Stimulated activated CD4-positive, alpha-beta T cell treated with anti-CD3 and anti-CD28 coated beads, TNF-alpha, amount 100 ng/mL, for 4 hours (primary cell): ENCODE results near the gene TNNI3K.

Experiments used
- DNase-seq, 3 experiments: peaks; one replicate each; pipeline ENCODE4 v3.0.0-alpha.2; 2020; ENCODE audit warnings: low read depth in 3 of 3

Gene TNNI3K

DNA sequence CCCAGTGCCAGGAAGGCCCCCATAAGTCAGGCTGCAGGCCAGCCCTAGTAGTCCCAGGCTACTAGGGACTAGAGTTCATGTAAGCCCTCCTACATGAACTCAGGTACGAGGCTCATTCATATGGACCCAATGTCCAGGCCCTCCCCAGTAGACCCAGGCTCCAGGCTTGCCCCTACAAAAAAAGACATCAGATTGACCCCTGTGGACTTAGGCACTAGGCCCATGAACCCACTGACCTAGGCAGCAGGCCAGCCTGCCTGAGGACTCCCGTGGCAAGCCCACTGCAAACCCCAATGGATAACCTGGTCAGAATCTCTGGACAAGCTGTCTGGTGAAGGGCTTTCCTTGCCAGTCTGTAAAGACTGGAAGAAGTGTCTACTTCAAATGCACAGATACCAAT, 51.2 kb downstream of the TNNI3K start:
- DNase-seq, result no peak

DNA sequence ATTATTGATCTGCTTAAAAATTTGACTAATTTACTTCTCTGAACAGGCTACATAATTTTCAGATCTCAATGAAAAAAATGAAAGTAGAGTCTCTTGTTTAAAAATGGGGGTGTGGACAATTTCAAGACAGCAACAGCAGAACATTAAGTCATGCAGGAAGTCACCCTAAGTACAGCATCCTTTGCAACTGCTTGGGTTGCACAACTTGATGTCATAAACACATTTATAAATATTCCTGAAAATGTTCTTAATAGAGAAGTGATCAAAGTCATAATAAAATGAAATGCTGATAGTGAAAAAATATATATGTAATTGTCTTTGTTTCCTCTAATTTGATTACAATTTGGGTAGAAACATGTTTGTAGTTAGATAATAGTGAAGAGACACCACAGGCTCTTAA, 79.3 kb downstream of the TNNI3K start:
- no peak for DNase-seq

GRCh38 chr1:74316302-74316701, 81.1 kb downstream of the TNNI3K start:
- DNase-seq, result no peak

- DNase-seq, result no peak
These were observed 82.5 kb downstream of the TNNI3K start for GRCh38 chr1:74317663-74318062.

DNA sequence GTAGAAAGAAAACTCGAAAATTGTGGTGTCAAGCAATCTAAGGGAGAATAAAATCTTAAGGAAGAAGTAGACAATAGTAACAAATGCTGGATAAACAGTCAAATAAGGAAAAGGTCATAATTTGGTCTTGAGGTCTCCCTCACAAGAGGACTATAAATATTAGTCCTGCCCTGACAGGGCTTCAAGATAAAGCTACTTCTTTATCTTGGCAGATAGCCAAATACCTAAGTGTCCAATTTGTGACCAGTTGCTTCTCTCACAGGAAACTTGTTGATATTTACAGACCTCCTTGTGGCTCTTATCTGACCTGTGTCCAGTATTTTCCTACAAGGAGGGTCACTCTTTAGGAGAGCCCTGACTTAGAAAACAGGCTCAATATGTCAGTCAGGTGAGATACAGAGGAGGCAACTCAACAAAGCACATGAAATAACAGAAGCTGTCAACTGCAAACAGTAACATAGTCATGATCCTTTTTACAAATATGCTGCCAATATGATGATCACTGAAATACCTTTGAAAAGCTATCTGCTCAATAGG, 88.8 kb downstream of the TNNI3K start:
- no peak for DNase-seq

GRCh38 chr1:74324684-74325448, 89.7 kb downstream of the TNNI3K start:
- no peak for DNase-seq

DNA sequence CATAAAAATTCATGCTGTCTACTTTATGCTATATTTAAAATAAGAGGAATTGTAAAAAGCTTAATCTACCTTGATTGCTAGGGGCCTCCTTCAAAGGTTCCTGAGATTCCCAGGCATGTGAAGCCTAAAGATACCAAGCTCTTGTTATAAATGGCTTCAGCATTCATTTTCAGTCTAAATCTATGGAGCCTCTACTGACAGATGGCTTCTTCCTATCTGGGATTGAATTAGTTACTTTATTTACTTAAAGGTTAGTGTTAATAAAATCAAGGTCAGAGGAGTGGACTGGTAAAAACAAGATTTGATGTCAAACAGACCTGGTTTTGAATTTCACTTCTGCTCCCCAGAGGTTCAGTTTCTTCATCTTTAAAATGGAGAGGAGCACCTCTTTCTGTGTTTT, 93.7 kb downstream of the TNNI3K start:
- no peak for DNase-seq

GRCh38 chr1:74333244-74333643, 98.1 kb downstream of the TNNI3K start:
- no peak for DNase-seq

GRCh38 chr1:74334147-74334546, 99.0 kb downstream of the TNNI3K start:
- no peak for DNase-seq

DNA sequence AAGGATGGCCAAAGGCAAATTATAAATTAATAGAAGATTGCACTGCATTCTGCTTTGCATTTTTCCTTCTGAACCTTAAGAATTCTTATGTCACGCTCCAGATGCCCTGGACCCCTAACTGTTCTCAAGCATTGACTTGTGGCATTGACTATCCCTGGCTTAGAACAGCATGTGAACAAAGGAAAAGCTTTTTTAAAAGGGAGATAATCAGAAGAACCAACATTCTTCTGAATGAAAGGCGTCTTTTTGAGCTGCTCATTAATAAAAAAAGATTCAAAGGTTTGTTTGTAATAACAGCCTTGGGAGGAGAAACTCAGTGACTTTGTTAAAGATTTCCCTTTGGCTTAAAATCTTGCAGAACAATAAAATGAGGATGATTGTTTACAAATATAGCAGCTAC, 105.5 kb downstream of the TNNI3K start:
- no peak for DNase-seq

DNA sequence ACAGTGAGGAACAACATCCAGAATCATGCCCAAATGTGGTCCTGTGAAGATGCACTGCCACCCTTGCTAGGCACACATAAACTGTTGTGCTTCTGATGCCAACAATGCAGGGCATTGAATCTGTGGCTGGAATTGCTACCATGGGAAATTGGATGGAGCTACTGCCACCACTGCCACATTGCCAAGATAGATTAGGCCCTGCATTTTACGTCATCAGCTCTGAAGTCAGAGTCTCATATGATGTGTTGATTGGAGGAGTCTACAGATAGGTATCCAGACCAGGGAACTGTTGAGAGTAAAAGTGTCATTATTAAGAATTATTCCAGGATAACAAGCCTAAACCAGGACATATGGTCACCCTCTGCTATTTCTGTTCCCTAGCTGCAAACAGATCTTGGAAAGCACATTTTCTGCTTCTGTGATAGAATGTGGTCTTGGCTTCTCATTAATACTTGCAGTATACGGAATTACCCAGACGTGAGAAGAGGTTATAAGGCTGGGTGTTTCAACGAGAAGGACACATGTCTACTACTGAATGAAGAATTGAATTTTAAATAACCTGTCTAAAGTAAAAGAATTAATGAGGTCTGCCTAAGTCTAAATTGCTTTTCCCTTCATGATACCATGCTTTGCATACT, 106.6 kb downstream of the TNNI3K start:
- no peak for DNase-seq

GRCh38 chr1:74343216-74343615, 108.0 kb downstream of the TNNI3K start:
- no peak for DNase-seq

GRCh38 chr1:74344387-74344786, 109.2 kb downstream of the TNNI3K start:
- DNase-seq, result no peak

DNA sequence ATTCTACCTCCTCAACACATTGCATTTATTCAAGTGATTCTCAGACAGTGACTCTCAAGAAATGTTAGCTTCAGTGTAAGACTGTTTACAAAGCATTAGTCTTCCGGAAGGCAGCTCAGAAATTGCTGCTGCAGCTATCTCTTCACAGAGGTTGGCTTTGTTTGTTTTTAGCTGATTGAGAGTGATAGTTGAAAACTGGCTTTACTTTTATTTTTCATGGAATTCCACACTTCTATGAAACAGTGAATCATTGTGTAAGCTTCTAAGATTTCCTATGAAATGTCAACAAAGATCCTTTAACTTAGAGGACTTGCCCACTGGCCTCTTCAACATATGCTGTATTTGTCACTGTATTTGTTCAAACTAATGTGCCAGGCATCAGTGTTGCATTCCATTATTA, 121.3 kb downstream of the TNNI3K start:
- DNase-seq, result no peak

GRCh38 chr1:74357150-74357549, 122.0 kb downstream of the TNNI3K start:
- no peak for DNase-seq

GRCh38 chr1:74357756-74358155, 122.6 kb downstream of the TNNI3K start:
- DNase-seq, result no peak

DNA sequence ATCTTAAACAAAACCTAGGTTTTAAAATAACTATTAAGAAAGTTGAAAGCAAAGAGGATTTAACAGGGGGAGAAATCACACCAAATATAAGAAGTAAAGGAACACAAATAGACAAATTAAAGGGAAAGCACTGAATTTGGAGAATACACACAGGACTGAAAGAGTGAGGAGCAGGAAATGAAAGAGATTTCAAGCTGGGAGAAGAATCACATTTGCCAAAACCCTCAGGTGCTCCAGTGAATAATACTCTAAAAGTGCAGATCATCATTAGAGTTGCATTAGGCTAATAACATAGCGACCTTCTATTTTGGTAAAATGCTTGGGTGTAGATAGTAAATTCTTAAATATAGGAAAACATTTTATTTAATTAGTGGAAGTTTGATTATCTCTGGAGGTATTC, 127.5 kb downstream of the TNNI3K start:
- no peak for DNase-seq

- no peak for DNase-seq
These were observed 128.0 kb downstream of the TNNI3K start for GRCh38 chr1:74363220-74363619.

DNA sequence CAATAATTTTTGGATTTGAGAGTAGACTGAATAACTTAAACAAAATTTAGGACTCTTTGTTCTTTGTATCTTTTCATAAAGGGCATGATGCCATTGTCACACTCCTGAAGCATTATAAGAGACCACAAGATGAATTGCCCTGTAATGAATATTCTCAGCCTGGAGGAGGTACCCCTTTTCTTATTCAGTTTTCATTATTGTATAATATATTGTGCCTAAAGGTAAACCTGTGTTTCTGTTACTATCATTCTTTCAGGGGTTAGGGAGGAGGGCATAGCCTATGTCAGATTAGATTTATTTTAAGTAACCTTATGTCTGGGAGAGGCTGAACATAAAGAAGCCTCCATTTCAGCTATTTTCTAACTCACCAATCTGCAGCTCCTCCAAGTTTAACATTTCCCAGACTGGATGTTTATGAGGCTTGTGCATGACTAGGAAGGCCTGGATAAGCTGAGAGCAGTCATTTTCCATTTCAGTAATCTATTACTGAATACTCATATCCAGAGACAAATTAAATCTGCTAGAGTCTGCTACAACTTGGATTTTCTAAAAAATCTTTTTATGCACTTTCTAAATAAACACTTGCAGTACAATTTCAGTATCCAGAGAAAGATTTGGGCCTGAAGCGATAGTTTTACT, 132.1 kb downstream of the TNNI3K start:
- DNase-seq, result no peak

DNA sequence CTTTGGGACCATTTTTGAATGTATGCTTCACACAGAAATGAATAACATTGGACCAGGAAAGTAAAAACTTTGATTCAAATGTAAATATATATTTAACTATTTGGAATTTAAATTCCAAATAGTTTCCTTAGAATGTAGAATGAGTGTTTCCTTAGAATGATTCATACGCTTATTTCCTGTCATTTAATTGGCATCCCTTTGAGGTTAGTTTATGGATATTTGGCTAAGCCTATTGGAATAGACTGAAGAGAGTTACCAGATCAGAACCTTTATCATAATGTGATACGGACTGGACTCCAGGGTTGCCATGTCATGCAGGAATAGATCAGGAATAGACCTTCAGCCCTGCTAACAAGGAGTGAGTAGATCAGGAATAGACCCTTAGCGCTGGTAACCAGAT, 133.1 kb downstream of the TNNI3K start:
- DNase-seq, result no peak

GRCh38 chr1:74375376-74375775, 140.2 kb downstream of the TNNI3K start:
- DNase-seq, result no peak

DNA sequence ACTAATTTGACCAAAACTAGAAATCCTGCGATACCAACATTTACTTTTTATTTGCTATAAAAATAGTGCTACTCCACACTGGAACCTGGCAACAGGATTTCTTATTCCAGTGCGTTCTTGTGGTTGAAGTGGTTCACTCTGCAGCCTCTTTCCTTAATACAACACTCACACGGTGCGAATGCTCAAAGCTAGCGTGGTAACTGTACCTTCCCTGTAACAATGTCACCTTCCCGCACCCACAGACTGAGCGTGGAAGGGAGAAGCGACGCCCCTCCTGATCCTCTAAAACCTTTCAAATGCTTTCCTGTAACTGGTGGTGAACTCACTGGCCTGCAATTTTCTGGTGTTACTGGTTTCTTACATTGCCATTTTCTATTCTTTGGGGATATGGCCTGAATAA, 145.1 kb downstream of the TNNI3K start:
- no peak for DNase-seq

DNA sequence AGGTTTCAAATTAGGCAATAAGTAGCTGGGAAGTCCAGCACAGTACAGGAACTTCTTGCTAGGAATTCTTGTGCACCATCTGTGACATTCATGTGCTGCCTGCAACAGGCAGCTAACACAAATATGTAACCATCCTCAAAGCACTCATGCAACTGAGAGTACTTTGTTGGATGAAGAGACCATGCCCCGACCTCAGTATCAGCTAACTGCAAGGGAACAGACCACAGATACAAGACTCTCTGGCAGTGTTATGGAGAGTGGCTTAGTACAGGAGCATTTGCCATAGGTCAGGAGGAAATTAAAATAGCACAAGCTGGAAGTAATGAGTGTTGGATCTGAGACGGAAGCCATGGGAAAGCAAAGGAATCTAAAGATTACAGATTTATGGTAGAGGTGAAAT, 153.7 kb downstream of the TNNI3K start:
- no peak for DNase-seq
